SK-N-SH (cell line): Measurements from ENCODE around the gene SYNE1. TPM values are rescaled to one million over a fixed set of nuclear protein-coding genes. Genes with fewer than 3 reads are reported as not detected.

Source experiments
- CTCF ChIA-PET: fragments of 300-600, 350-600 bp; formaldehyde crosslinking; extraction: SDS; loops from one replicate; lab custom pipeline; 2021; lab: Yijun Ruan, JAX
- POLR2A ChIA-PET: fragments of 350-600 bp; sonication (Branson Sonifier 250); formaldehyde crosslinking; extraction: SDS; loops from one replicate; lab custom pipeline; 2020; ENCODE audit warnings: antibody characterized with exemption, inconsistent platforms; lab: Yijun Ruan, JAX
- DNase-seq: peaks from one replicate; pipeline ENCODE4 v3.0.0; 2012
- H2AFZ ChIP-seq: fragments of 200-600 bp; sonication (generic); 2 replicates; pipeline ENCODE4 v1.8.1; 2016; ENCODE audit warnings: antibody characterized with exemption, mild to moderate bottlenecking, low read depth
- H3F3A ChIP-seq: fragments of 200-600 bp; sonication (generic); replicated peaks from 2 replicates; pipeline ENCODE3; 2016; ENCODE audit warnings: antibody characterized with exemption, mild to moderate bottlenecking; ENCODE audit not compliant: insufficient read depth
- H3K27ac ChIP-seq, 2 experiments: fragments of 200-500 bp in 1 of 2; fragments of 200-600 bp in 1 of 2; sonication (Bioruptor generic) in 1 of 2; sonication (generic), shearing (Covaris generic) in 1 of 2; 2 replicates each; pipeline versions ENCODE4 v1.5.1 to v1.6.1; 2014 to 2016; ENCODE audit warnings: low read depth in 2 of 2, inconsistent platforms in 1 of 2, low read length in 1 of 2, mild to moderate bottlenecking in 1 of 2, mixed read lengths in 1 of 2
- H3K27me3 ChIP-seq: fragments of 200-600 bp; sonication (generic), shearing (Covaris generic); 2 replicates; pipeline ENCODE4 v1.6.1; 2016; ENCODE audit warnings: mixed run types; ENCODE audit not compliant: insufficient read depth
- H3K36me3 ChIP-seq, 2 experiments: fragments of 200-500 bp in 1 of 2; fragments of 200-600 bp in 1 of 2; sonication (Bioruptor generic) in 1 of 2; sonication (generic) in 1 of 2; replicated peaks in 1 of 2; 2 replicates each; pipeline versions ENCODE3 to v1.5.1; 2014 to 2016; ENCODE audit warnings: low read length in 1 of 2, mild to moderate bottlenecking in 1 of 2; ENCODE audit not compliant: insufficient read depth in 2 of 2, control insufficient read depth in 1 of 2
- H3K4me1 ChIP-seq, 2 experiments: fragments of 200-500 bp in 1 of 2; fragments of 200-600 bp in 1 of 2; sonication (Bioruptor generic) in 1 of 2; sonication (generic), shearing (Covaris generic) in 1 of 2; 2 replicates each; pipeline versions ENCODE4 v1.5.1 to v1.6.1; 2014 to 2016; ENCODE audit warnings: low read depth in 1 of 2, low read length in 1 of 2, mixed run types in 1 of 2; ENCODE audit not compliant: insufficient read depth in 2 of 2, control insufficient read depth in 1 of 2
- H3K4me2 ChIP-seq: fragments of 200-600 bp; sonication (generic), shearing (Covaris generic); 2 replicates; pipeline ENCODE4 v1.6.1; 2017; ENCODE audit warnings: mixed run types
- H3K4me3 ChIP-seq, 2 experiments: fragments of 200-500 bp in 1 of 2; fragments of 200-600 bp in 1 of 2; sonication (Bioruptor generic) in 1 of 2; sonication (generic), shearing (Covaris generic) in 1 of 2; 2 replicates each; pipeline versions ENCODE4 v1.5.1 to v1.8.1; 2014 to 2016; ENCODE audit warnings: low read depth in 2 of 2, inconsistent platforms in 1 of 2, low read length in 1 of 2, mild to moderate bottlenecking in 1 of 2, mixed read lengths in 1 of 2, moderate library complexity in 1 of 2
- H3K79me2 ChIP-seq: fragments of 200-600 bp; sonication (generic); 2 replicates; pipeline ENCODE4 v1.8.1; 2017; ENCODE audit warnings: mild to moderate bottlenecking; ENCODE audit not compliant: insufficient read depth
- H3K9ac ChIP-seq: fragments of 200-600 bp; sonication (generic); 2 replicates; pipeline ENCODE4 v1.6.1; 2017; ENCODE audit warnings: mixed run types
- H3K9me2 ChIP-seq: fragments of 200-600 bp; sonication (generic); 2 replicates; pipeline ENCODE4 v1.6.1; 2017; ENCODE audit warnings: mixed run types
- H3K9me3 ChIP-seq: fragments of 200-600 bp; sonication (generic); 2 replicates; pipeline ENCODE4 v1.6.1; 2017; ENCODE audit warnings: mixed run types, mild to moderate bottlenecking, moderate library complexity
- H4K20me1 ChIP-seq: fragments of 200-600 bp; sonication (generic); 2 replicates; pipeline ENCODE4 v1.6.1; 2017; ENCODE audit warnings: mild to moderate bottlenecking, mixed run types; ENCODE audit not compliant: insufficient read depth
- CTCF ChIP-seq: fragments of 200-600 bp; sonication (generic); IDR thresholded peaks from 2 replicates; pipeline ENCODE4 v1.6.1; 2017; ENCODE audit warnings: antibody characterized with exemption, mild to moderate bottlenecking, moderate library complexity
- ELF1 ChIP-seq: IDR thresholded peaks from 2 replicates; pipeline ENCODE4 v1.4.0; 2012
- EP300 ChIP-seq, 2 experiments: IDR thresholded peaks; 2 replicates each; pipeline versions ENCODE4 v1.4.0 to v1.6.1; 2012; ENCODE audit warnings: borderline replicate concordance in 1 of 2, low read depth in 1 of 2, low read length in 1 of 2
- FOSL2 ChIP-seq: IDR thresholded peaks from 2 replicates; pipeline ENCODE4 v1.4.0; 2012; ENCODE audit warnings: low read depth, mild to moderate bottlenecking, moderate library complexity, borderline replicate concordance
- FOXM1 ChIP-seq: IDR thresholded peaks from 2 replicates; pipeline ENCODE4 v1.4.0; 2012; ENCODE audit warnings: low read depth, mild to moderate bottlenecking
- GABPA ChIP-seq: IDR thresholded peaks from 2 replicates; pipeline ENCODE4 v1.4.0; 2012; ENCODE audit warnings: low read depth, mild to moderate bottlenecking
- IRF3 ChIP-seq: fragments of 150-350 bp; IDR thresholded peaks from 2 replicates; pipeline ENCODE4 v1.6.1; 2016; ENCODE audit warnings: mild to moderate bottlenecking, low read depth, low read length
- JUND ChIP-seq: IDR thresholded peaks from 2 replicates; pipeline ENCODE4 v1.4.0; 2012
- MXI1 ChIP-seq: IDR thresholded peaks from 2 replicates; pipeline ENCODE4 v1.6.1; 2012; ENCODE audit warnings: mild to moderate bottlenecking, low read depth, low read length, improper control_type of control experiment
- NFIC ChIP-seq: IDR thresholded peaks from 2 replicates; pipeline ENCODE4 v1.4.0; 2012; ENCODE audit warnings: borderline replicate concordance
- NRF1 ChIP-seq: IDR thresholded peaks from 2 replicates; pipeline ENCODE4 v1.6.1; 2012; ENCODE audit warnings: low read depth, mild to moderate bottlenecking, low read length
- PBX3 ChIP-seq: IDR thresholded peaks from 2 replicates; pipeline ENCODE4; 2012
- POLR2AphosphoS5 ChIP-seq: IDR thresholded peaks from 2 replicates; pipeline ENCODE4 v1.6.1; 2012; ENCODE audit warnings: low read depth, low read length
- RCOR1 ChIP-seq: fragments of 150-350 bp; IDR thresholded peaks from 2 replicates; pipeline ENCODE4 v1.6.1; 2017; ENCODE audit warnings: antibody characterized with exemption, low read length
- TCF12 ChIP-seq: IDR thresholded peaks from 2 replicates; pipeline ENCODE4 v1.4.0; 2012
- TEAD4 ChIP-seq: IDR thresholded peaks from 2 replicates; pipeline ENCODE4 v1.4.0; 2012; ENCODE audit warnings: mild to moderate bottlenecking, borderline replicate concordance; ENCODE audit not compliant: insufficient read depth
- USF1 ChIP-seq: IDR thresholded peaks from 2 replicates; pipeline ENCODE4 v1.4.0; 2012; ENCODE audit warnings: low read depth, borderline replicate concordance
- YY1 ChIP-seq: IDR thresholded peaks from 2 replicates; pipeline ENCODE4 v1.4.0; 2012; ENCODE audit warnings: low read depth, mild to moderate bottlenecking
- WGBS: methylation state at CpG from one replicate; pipeline ENCODE4 v1.1.6; 2017; ENCODE audit warnings: low lambda C conversion rate; 5-methylcytosine and 5-hydroxymethylcytosine counted together
- polyA plus RNA-seq, 3 experiments: library from polyadenylated mRNA; depleted of rRNA; stranded (reverse); fragments of >200 nt; gene quantifications; 2 replicates each; pipeline ENCODE4 v1.2.3, GENCODE V29; 2012
- TF ChIP-seq, protein P1 (sequence below): fragments of 150-350 bp; IDR thresholded peaks from 2 replicates; pipeline ENCODE4 v1.6.1; 2017; ENCODE audit warnings: antibody characterized with exemption, low read length, low read depth, borderline replicate concordance

Gene SYNE1
- polyA plus RNA-seq, 1 of the 3 experiments (the other 2 are of a cell fraction): 31.1 TPM

DNA sequence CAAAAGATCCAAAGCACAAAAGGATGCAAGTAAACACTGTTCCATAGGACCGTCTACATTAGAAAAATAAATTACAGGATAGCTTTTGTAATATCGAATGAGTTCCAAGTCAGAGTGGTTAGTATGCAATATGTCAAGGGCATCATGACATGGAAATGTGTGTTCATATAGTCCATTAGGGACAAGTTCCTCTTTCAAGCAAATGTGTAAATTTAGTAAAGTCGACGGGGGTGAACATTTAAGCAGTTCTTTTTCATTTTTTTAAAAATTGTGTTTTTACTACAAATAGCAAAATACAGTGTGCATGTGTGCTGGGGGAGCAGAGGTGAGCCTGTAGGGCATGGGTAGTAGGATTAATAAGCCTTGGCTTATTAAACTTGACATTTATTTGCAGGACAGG is 470.7 kb downstream of the SYNE1 start:
- Histone ChIP-seq H3K4me1 (no peaks in the 10 kb centered on the region; a peak in 1 of 4 replicates), H3K9me3 (no peaks in the 10 kb centered on the region), H3K4me2 (no peak overlapping the region), H3K9ac (no peak overlapping the region), H3K9me2 (no peaks in the 10 kb centered on the region), H3F3A (peaks cover 4% of the 10 kb centered on the region), H3K27me3 (no peaks in the 10 kb centered on the region), H3K4me3 (no peak overlapping the region), H3K79me2 (no peaks in the 10 kb centered on the region; the same call in 1 of the 2 replicates), H3K36me3 (peaks cover 23 to 39% of the 10 kb centered on the region in 2 experiments), H2AFZ (no peak overlapping the region), H3K27ac (no peak overlapping the region), H4K20me1 (no peaks in the 10 kb centered on the region)
- no peak for TF ChIP-seq GABPA
- TF ChIP-seq FOXM1: no peak
- TF ChIP-seq TCF12: no peak
- TF ChIP-seq, protein P1, sequence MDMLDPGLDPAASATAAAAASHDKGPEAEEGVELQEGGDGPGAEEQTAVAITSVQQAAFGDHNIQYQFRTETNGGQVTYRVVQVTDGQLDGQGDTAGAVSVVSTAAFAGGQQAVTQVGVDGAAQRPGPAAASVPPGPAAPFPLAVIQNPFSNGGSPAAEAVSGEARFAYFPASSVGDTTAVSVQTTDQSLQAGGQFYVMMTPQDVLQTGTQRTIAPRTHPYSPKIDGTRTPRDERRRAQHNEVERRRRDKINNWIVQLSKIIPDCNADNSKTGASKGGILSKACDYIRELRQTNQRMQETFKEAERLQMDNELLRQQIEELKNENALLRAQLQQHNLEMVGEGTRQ: no peak
- TF ChIP-seq EP300 (IDR thresholded peaks at IDR 0.05; ENCODE audit: borderline replicate concordance in 1 of 2, low read depth in 1 of 2, low read length in 1 of 2): no peak
- TF ChIP-seq FOSL2: no peak
- no peak for TF ChIP-seq NFIC
- TF ChIP-seq YY1: no peak
- no peak for TF ChIP-seq JUND
- no peak for TF ChIP-seq MXI1
- no peak for TF ChIP-seq IRF3
- no peak for TF ChIP-seq NRF1
- TF ChIP-seq TEAD4: no peak
- TF ChIP-seq PBX3: no peak
- no peak for TF ChIP-seq RCOR1
- TF ChIP-seq CTCF: no peak
- no peak for TF ChIP-seq POLR2AphosphoS5
- no peak for TF ChIP-seq USF1
- TF ChIP-seq ELF1: no peak
- ChIA-PET CTCF (interaction anchor here (1.7 kb wide), 1 partner anchor 42 kb away, joined by 5 read pairs; no protein-coding TSS in a partner anchor), POLR2A (no interaction called here)
- DNase-seq: no peak
- 75% methylated on average over 4 of the region's 4 CpGs for WGBS
